GM10847 (cell line): Measurements from ENCODE around the gene TTC3.
A peak's percentile ranks its signal among the peaks of the same experiment; 100 is the strongest.

Experiments
- POLR2A ChIP-seq: IDR thresholded peaks from 2 replicates; pipeline ENCODE4 v1.6.1; 2011; ENCODE audit not compliant: insufficient read length; ENCODE audit errors: extremely low read depth

TTC3 gene

DNA sequence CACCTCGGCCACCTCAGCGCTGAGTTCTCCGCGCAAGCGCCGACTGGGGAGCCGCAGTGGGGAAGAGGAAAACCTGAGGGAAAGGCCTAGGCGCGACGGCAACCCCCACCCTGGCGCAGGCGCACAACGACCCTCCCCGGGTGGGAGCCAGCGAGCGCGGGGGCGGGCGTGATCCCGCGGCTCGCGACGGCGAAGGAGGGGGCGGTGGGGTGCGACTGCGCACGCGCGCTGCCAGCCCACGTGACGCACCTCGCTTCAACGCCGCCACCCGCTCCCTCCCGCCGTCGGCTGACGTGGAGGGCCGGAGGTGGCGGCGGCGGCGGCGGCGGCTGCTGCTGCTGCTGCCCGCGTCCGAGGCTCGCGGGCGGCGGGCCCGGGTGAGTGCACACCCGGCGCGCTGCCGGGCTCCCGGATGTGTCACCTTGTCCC lies at the start of gene TTC3, which contains the start of gene PIGP:
Gene TTC3 (plus strand): TSS at position 267 of the 429 bp plus-strand sequence. CDS start 14,004 bp downstream, outside the sequence.
Gene PIGP (minus strand): TSS at position 84 of the 429 bp plus-strand sequence. CDS start 556 bp downstream, outside the sequence.
- TF ChIP-seq POLR2A = peak; percentile 84

DNA sequence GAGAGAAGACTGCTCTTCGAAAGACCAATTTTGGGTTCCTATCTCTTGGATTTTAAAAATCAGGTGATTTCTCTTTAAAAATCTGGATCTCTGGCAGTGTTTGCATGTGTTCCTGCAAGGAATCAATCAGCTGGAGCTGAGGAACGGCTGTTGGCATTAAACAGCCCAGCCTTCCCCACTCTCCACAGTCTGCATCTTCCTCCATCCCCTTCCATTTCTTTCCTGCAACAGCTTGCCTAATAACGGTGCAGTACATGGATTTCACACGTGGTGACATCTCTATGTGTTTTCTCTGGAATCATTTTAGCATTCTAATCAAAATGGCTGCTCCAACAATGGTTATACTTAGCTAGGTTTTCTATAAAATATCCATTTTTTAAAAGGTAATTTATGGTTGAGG lies 46.6 kb upstream of the TTC3 start:
- no peak for TF ChIP-seq POLR2A

DNA sequence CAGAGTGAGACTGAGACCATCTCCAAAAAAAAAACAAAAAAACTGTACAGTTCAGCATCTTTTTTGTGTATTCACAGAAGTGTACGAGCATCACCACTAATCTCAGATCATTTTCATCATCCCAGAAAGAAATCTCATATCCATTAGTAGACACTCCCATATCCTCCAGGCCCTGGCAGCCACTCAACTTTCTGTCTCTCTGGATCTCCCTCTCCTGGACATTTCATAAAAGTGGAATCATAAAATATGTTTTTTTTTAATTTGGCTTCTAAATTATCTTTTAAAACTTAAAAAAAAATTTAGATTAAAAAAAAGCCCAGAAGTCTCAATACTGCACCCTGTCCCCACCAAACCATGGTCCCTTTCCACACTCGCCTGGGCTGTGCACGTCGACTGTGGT lies 44.5 kb upstream of the TTC3 start:
- no peak for TF ChIP-seq POLR2A

- no peak for TF ChIP-seq POLR2A
These were observed 42.2 kb upstream of the TTC3 start for GRCh38 chr21:37030864-37031263.

- no peak for TF ChIP-seq POLR2A
These were observed 40.8 kb upstream of the TTC3 start for GRCh38 chr21:37032293-37032692.

DNA sequence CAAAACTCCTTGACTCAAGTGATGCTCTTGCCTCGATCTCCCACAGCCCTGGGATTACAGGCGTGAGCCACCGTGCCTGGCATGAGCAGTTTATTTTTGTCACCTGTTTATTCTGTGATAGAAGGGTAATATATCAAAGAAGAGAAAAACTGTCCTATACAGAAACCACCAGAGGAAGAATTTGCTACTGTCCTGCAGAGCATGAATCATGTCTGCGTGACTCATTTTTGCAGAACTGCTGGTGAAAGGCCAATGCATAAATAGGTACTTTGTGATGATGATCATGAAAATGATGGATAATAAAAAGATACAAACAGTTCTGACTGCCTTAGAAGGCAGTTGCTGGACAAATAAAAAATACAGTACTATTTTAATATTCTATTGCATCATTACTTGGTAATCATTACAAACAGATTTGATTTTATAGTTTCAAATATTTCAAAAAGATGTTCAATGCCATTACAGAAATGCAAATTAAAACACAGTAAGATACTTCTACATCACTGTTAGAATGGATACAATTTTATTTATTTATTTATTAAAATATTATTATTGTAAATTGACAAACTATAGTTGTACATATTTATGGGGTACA lies 40.1 kb upstream of the TTC3 start:
- TF ChIP-seq POLR2A = no peak

DNA sequence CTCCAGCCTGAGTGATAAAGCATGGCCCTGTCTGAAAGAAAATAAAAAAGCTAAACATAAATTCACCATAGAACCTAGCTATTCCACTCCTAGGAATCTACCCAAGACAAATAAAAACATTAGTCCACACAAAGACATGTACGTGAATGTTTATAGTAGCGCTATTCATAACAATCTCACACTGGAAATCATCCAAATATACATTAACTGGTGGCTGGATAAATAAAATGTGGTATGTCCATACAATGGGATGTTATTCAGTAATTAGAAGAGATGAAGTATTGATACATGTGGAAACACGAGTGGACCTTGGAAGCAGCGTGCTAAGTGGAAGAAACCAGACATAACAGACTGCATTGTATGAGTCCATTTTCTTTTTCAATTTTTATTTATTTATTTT lies 36.9 kb upstream of the TTC3 start:
- TF ChIP-seq POLR2A = no peak

GRCh38 chr21:37039411-37040075 lies 33.5 kb upstream of the TTC3 start:
- no peak for TF ChIP-seq POLR2A

DNA sequence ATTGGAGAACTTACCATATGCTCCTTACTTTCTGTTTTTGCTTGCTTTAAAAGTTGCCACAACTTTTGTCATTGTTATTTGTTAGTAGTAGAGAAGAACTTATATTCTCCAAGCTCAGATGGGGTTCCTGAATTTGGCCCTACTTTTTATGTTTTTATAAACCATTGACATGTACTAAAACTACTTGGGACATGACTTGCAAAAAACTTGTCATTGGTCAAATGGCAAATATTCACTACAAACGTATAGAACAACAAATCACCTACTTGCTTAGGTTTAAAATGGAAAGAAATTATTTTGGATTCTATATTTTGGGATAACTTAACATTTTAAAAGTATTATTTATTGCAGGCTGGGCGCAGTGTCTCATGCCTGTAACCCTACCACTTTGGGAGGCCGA lies 32.8 kb upstream of the TTC3 start:
- TF ChIP-seq POLR2A = no peak

DNA sequence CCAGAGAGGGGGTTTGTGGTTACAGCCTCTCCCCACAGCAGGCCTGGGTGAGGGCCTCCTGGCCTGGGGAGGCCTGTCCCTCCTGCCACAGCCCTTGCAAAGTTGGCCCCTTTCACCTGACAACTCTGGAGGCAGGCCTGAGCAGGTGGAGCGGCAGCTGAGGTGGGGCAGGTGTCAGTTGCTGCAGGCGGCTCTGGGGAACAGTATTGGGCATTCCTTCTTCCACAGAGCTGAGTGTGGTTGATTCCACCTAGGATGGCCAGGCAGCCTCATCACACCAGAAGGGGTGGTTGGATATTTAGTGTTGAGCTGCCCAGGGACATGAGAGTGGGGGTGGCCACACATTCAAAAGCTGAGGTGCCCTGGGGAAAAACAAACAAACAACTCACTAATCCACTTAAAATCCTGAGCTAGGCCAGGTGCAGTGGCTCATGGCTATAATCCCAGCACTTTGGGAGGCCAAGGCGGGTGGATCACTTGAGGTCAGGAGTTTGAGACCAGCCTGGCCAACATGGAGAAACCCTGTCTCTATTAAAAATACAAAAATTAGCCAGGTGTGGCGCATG lies 31.3 kb upstream of the TTC3 start:
- TF ChIP-seq POLR2A = no peak

- TF ChIP-seq POLR2A = no peak
These were observed 29.2 kb upstream of the TTC3 start for GRCh38 chr21:37043818-37044217.

GRCh38 chr21:37044643-37045042 lies 28.4 kb upstream of the TTC3 start:
- no peak for TF ChIP-seq POLR2A

DNA sequence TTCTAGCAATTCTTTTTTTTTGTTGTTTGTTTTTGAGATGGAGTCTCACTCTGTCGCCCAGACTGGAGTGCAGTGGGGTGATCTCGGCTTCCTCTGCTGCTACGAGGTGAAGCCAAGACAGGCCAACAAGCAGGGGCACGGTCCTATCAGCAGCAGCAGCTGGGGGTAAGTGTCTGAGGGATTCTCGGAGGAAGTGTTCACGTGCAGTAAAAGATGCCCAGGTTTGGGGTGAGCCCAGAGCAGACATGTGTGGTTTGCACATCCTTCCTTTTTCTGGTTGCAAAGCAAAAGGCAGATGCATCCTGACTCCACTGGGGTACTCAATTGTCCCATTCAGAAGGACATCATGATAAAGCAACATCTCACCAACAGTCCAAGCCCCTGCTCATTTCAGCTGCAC lies 27.9 kb upstream of the TTC3 start:
- no peak for TF ChIP-seq POLR2A

GRCh38 chr21:37045556-37045955 lies 27.5 kb upstream of the TTC3 start:
- no peak for TF ChIP-seq POLR2A

DNA sequence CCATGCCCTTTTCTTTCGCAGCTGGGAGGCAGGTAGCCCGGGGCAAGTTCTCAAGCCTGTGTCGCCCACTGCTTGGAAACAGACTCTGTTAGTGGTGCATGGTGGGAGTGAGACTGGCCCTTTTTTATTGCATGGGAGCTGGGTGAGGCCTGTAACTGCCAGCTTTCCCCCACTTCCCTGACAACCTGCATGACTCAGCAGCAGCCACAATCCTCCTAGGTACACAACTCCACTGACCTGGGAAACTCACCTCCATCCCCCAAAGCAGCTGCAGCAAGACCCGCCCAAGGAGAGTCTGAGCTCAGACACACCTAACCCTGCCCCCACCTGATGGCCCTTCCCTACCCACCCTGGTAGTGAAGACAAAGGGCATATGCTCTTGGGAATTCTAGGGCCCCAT lies 26.0 kb upstream of the TTC3 start:
- no peak for TF ChIP-seq POLR2A

DNA sequence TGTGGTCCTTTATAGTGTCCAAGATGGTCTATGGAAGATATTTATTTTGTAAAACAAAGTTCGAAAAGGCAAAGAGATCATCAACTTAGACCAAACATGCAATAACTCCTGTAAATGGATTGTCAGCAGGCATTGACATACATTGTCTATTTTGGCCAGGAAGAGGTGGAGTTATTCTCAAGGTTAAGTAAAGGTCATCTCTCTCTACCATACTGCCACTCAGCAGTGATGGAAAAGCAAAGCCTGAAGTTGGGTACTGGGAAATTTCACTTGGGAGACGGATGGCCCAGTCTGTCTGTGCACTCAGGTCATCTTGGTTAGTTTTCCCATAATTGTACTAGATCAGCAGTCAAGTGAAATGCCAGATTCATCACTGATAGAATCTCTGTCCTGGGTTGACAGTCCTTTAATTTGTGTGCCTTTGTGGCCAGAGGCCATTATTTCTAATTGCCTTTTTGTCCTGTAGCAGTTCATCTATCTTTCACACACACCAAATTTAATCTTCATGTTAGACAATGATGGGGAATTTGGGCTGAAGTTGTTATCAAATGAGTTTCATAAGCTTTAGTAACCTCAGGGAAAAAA lies 17.7 kb upstream of the TTC3 start:
- TF ChIP-seq POLR2A = no peak

GRCh38 chr21:37057614-37058013 lies 15.4 kb upstream of the TTC3 start:
- TF ChIP-seq POLR2A = no peak

- no peak for TF ChIP-seq POLR2A
These were observed 14.8 kb upstream of the TTC3 start for GRCh38 chr21:37058261-37058660.
